ENCODE data around the gene ARSD.
"Not testable (repeated sequence)": the region's sequence is repeated elsewhere in the genome, so short reads cannot be mapped to it uniquely, and the experiment has no call there.

The ARSD gene

DNA sequence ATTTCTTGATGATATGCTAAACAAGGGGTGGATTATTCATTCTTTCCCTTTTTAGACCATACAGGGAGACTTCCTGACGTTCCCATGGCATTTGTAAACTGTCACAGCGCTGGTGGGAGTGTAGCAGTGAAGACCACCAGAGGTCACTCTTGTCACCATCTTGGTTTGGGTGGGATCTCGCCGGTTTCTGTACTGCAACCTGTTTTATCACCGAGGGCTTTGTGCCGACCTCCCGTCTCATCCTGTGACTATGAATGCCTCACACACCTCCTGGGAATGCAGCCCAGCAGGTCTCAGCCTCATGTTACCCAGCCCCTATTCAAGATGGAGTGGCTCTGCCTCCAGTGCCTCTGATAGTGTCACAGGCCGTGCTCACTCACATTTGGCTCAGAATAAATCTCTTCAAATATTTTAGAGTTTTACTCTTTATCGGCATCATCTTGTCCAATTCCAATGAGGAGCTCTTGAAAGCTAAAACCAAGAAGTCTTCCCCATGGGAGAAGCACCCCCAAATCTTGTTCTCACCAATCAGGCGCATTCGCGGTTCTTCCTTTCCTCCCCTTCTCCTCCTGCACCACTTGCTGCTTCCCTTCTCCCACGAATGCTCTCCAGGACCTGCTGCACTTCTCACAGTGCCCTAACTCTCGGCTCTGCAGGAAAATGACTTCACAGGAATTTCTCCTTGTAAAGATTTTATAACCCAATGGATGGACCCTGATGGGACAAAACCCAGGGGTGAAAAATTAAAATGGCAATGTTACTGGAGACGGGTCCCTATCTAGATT lies 39.2 kb downstream of the ARSD start:
- DNase-seq: not testable (repeated sequence)

DNA sequence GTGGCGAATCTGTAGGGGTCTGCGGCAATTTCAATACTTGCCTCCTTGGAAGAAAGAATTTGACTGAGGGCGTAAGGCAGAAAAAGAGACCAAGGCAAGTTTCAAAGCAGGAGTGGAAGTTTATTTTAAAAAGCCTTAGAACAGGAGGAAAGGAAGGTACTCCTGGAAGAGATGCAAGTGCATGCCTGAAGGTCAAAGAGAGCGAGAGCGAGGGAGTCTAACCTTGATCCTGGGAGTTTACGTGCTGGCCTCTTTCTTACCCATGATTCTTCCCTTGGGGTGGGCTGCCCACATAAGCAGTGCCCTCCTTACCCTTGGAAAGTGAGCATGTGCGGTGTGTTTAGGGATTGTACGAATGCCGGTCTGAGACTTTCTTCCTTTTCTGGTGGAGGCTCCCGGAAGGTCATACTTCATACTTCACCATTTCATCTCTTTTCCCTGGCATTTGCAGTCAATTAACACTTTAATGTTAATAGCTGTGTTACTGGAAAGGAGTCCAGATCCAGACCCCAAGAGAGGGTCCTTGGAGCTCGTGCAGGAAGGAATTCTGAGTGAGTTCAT lies 40.0 kb downstream of the ARSD start:
- no peak for DNase-seq

DNA sequence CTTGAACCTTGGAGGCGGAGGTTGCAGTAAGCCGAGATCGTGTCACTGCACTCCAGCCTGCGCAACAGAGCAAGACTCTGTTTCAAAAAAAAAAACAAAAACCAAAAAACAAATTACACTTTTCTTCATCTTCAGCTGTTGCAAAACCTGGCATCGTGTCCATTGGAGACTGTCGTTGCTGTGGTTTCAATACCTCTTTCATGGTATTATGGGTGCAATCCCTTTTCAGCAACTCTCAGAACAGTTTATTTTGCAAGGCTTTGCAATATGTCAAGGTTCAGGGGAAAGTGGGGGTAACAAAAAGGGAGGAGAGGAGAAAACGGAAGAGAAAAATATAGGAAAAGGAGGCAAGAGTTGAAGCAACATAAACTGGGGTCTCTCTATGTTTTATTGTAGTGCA lies 40.8 kb downstream of the ARSD start:
- no peak for DNase-seq

DNA sequence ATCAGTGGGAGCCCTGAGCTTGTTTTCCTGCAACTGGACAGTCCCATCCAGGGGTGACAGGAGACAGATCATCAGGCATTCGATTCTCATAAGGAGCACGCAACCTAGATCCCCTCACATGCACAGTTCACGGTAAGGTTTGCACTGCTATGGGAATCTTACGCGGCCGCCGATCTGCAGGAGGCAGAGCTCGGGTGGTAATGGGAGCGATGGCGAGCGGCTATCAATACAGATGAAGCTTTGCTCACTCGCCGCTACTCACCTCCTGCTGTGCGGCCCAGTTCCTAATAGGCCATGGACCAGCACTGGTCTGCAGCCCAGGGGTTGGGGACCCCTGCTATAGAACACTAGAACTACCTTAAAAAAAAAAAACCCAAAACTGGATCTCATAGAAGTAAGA lies 45.4 kb downstream of the ARSD start:
- no peak for DNase-seq

DNA sequence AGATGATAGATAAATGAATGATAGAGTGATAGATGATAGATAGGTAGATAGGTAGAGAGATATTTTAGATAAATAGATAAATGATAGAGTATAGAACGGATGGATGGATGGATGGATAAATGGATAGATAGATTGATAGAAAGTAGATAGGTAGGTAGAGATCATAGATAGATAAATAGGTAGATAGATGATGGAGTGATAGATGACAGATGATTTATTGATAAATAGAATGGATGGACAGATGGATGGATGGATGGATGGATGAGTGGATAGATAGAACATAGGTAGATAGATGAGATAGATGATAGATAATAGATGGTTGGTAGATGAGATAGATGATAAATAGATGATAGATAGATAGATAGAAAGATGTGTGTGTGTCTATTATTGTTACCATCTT lies 49.5 kb downstream of the ARSD start:
- DNase-seq: no peak

DNA sequence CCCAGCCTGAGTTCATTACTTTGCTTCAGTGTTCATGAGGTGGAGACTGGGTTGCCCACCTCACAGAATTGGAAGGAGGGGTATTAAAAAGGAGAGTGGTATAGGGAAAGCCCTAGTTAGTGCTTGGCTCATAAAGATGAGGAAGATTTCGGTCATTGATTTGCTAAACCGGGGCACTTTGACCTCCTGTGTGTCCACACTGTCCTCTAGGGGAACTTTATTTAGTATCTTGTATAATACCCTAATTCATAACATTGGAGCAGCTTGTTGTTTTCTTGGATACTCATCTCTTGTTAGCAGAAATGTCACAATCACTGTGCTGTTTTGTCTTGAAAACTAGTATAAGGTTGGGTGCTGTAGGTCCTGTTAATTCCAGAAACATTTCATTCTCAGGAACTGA lies 50.6 kb downstream of the ARSD start:
- DNase-seq: no peak

DNA sequence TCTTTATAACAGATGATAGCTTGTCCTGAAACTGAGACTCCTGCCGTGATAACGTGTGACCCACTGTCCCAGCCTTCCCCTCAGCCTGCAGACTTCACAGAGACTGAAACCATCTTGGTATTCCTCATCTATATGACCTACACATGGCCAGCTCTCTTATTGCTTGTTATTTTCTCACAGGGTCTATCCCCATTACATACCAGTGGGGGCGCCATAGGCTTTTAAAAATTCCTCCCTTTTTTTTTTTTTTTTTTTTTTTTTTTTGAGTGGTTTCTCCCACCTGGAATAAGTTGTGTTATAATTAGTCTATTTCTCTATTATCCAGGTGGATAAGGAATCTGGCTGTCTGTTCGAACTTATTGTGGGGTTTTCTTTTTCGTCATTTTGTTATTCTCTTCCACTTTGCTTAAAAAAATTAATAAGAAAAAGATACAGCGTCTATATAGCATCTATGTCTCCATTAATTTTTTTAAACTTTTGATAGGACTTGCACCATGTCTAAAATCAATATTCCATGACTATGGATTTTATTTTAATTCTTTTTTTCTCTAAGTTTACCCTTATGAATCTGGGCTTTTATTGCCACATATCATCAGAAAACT lies 53.2 kb downstream of the ARSD start:
- no peak for DNase-seq

DNA sequence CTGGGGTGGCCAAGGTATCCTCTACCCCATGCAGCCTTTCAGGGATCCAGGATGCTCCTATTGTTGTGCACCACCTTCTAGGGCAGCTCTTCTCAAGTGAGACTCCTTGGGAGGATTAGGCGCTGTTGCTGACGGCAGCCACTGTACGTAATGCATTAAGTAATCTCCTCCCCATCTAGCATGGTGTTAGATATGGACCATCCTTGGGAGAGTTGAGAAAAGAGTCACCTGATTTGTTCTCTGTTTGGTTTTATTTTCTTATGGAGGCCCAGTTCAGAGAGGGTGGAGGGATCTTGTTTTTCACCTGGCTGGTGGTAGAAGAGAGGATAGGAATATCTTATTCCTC lies 54.0 kb downstream of the ARSD start:
- no peak for DNase-seq

DNA sequence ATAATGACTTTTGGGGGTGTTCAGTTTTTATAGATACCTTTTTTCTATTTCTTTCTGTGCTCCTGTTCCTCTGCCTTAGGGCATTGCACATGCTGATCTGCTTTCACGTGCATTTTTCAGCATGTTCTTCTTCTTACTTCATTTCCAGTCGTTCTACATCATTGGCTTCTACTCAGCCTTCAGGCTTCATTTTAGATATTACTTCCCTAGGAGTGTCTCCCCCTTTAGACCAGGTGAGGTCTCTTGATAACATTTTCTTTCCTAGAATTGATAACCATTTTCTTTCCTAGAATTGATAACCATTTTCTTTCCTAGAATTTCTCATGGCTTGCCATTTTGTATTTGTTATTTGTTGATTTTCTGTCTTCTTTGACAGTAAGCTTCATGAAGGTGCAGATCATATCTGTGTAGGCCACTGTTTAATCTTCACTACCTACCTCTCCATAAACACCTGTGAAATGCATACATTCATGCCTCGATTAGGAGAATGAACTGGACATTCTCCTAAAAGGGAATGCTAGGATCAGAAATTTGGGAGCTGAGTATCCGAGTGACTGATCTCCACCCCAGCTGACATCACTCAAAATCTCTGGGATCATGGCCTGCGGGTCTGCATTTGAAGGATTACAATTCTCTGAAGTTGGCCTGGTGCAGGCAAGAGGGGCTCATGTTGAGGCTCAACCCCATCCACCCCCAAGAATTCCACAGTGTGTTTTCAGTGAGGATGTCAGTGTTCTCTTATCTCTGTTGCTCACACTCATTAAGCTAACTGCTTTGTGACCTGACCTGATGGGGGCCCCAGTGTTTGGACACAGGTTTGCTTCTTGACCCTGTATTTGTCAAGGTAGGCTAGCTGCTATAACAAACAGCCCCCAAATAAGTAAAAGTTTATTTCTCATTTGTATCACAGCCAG lies 54.7 kb downstream of the ARSD start:
- no peak for DNase-seq

DNA sequence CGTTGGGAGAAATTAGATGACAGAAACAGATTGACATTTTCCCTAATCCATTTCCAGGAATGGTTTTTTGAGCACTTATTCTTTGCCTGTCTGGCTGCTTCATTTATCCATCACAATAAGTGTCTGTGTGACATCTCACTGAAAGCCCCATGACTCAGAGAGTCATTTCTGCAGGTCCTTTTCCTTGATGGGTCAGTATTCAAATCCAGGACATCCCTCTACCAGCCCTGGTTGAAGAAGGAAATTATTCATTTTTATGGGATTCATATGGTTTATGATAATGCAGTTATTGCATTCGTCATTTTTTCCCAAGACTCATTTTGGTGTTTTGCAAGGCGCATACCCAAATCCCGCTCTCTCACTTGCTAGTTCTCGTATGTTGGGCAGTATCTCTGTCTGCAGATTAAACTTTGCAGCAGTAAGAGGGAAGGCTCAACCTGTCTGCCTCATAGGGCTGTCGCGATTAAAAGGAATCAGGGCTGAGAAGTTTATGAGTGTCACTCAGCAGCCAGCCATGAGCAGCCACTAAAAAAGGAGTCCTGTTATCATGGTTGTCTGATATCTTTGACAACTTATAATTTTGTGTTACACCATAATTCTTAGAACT lies 56.4 kb downstream of the ARSD start:
- DNase-seq: no peak

DNA sequence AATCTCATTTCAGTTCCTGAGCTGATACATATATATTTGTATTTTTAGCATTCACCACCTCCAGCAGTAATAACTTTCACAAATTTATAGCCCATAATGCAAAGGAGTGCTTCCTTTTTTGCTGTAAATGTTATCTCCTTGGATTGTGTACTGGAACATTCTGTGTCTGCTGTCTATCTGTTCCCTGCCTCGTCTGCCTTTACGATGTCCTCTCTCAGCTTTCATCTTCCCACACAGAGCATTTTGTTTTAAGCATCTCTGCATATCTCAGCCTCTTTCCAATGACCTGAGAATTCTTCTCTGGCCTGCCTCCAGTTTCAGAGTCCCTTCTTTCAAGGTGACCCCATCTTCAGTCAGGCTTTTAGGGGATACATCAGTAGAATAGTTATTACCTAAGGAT lies 57.3 kb downstream of the ARSD start:
- DNase-seq: no peak

DNA sequence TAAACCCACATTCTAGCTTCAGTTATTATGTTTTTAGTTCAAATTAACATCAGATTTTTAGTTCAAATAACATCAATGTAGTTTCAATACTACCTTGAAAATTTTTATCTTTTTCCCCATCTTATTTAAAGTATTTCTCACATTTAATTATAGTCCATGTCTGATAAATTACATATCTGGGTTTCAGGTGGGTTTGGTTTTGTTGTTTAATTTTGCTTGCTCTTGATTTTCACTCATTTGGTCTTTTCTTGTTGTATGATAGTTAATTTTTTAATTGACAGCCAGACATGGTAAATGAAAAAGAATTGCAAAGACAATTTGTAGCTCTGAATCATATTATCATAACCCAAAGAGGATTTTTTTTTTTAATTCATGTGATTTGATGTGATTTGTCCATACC lies 58.5 kb downstream of the ARSD start:
- DNase-seq: no peak

DNA sequence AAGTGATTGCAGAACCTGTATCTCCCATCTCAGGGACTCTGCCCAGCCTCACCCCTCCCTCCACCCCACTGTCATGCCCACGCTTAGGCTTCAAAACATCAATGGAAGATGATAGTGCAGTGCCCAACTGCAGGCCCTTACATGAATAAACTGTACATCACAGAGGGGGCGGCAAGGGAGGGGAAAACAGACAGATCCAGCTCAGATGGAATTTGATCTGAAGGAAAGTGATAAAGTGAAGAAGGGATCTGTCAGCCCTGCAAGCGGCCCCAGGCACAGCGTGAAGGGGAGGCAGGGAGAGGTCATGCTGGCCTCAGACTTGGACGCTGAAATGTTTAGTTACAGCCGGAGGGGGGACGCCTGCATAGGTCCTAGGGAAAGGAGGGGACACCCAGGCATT lies 61.9 kb downstream of the ARSD start:
- no peak for DNase-seq

DNA sequence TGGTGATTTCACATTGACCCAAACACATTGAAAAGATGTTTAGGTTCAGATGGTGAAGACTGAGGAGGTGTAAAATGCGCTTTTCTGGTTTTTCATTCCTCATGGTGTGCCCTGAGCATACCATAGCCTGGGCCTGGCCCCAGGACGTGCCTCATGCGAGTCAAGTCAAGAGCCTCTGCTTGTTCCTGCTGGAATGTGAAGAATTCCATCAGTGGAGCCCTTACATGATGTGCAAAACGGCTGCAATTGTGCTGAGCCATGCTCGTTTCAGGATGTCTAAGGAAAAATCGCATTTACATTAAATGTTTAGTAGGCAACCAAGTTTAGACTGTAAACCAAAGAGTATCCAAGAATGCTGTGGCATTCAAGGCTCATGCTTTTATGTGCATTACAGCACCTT lies 65.5 kb downstream of the ARSD start:
- DNase-seq: no peak

DNA sequence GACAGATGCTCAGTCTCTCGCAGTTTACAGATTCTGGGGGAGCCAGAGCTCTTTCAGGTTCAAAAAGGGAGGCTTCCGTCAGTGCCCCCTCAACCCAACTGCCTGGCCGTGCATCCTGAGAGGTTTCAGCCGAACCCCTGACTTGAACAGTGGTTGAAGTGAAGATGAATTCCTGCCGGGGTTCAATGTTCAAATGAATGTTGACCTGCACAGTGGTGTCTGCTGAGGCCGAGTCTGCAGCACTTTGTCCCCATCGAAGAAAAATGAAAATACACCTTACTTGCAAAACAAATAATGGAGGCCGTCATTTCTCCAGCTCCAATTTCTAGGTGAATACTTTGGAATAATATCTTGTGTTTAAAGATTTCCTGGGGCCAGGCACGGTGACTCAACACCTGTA lies 66.7 kb downstream of the ARSD start:
- DNase-seq: no peak

DNA sequence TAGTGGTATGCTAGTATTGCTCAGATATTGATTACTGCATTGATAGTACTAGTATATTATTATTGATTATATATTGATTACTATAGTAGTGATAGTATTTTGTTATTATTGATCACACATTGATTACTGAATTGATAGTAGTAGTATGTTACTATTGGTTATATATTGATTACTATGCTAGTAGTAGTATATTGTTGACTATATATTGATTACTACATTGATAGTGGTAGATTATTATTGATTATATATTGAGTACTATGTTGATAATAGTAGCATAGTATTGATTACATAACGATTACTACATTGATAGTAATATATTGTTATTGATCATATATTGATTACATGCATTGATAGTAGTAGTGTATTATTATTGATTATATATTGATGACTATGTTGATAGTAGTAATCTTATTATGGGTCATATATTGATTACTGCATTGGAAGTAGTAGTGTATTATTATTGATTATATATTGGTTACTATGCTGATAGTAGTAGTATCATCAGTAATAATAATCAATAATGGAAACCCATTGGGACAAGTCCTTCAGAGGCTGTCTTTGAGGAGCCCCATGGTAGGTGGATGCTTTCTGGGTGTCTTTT lies 69.8 kb downstream of the ARSD start:
- no peak for DNase-seq

DNA sequence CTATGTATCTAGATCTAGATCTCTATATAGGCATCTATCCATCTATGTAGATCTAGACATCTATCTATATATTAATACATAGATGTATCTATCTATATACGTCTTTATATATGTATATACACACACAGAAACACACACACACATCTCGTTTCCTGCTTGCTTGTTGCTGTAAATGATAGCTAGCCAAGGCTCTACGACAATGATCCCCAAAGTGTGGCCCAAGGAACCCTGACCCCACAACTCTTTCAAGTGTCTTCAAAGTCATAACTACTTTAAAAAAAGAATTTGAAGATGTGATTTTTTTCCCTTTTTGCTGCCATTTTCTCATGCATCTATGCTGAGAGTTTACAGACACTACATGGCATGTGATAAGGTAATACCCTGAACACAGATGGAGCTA lies 71.6 kb downstream of the ARSD start:
- no peak for DNase-seq

DNA sequence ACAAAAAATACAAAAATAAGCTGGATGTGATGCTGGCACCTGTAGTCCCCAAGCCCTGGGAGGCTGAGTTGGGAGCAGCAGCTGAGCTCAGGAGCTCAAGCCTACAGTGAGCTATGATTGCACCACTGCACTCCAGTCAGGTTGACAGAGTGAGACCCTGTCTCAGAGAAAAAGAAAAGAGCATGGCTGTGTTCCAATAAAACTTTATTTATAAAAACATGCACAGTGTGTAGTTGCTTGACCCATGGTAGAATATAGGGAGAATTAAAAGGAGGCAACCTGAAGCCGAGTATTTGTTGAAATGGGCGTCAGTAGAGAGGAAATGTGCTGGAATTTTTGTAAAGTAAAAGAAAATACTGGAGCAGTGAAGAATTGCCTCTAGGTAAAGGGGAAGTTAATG lies 73.4 kb downstream of the ARSD start:
- no peak for DNase-seq

DNA sequence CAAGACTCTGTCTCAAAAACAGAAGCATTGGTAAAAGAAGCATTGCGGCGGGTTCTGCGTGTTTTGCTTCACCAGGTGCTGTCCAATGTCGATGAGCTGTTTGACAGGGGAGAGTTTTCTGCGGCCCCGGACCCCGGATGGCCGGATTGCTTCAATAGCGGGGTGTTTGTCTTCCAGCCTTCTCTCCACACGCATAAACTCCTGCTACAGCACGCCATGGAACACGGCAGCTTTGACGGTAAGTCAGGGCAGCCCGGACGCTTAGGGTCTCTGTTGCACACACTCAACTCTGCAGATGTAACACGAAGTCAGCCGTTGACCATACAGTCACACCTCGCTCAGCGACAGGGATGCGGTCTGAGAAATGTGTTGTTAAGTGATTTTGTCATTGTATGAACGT lies 74.2 kb downstream of the ARSD start:
- DNase-seq: no peak
